ENCODE results near the gene SLC52A1.

DNA sequence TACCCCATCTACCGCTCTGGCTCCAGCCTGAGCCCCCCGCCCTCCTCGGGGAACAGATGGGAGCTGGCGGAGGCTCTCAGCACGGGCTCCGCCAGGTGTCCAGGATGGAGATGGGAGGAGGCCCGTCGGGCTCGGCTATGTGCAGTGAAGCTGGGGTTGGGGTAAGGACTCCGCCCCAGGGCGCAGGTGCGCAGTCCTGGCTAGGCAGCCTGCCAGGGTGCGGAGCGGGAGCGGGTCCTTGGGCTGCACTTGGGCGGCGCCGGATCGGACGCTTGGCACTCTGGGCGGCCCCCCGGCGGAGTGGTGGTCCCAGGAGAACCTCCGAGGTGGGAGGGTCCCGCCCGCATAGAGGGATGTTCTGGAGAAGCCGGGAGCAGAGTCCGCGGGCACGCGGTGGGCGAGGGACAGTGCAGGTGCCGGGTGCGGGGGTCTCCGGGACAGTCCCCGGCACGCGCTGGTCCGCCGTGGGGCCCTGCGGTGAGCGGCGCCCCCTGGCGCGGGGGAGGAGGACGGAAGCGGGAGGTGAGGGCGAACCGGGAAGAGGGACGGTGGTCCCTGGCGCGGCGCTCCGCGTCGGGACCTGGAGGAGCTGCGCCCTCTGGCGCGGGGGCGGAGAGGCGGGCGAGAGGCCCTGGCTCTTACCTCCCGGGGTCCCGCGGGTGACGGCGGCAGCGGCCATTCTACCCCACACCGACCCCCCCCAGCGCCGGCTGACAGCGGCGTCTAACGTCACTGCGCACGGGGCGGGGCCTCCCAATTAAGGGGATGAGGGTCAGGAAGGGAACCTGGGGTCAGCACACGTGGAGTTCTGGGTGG lies 48.1 kb downstream of the SLC52A1 start, which contains the start of gene CAMTA2:
- TF ChIP-seq POLR2A (IDR thresholded peaks at IDR 0.05) = peak in 3 of 4 donors; percentile 27 to 80 (median 70)
- TF ChIP-seq, protein P1, sequence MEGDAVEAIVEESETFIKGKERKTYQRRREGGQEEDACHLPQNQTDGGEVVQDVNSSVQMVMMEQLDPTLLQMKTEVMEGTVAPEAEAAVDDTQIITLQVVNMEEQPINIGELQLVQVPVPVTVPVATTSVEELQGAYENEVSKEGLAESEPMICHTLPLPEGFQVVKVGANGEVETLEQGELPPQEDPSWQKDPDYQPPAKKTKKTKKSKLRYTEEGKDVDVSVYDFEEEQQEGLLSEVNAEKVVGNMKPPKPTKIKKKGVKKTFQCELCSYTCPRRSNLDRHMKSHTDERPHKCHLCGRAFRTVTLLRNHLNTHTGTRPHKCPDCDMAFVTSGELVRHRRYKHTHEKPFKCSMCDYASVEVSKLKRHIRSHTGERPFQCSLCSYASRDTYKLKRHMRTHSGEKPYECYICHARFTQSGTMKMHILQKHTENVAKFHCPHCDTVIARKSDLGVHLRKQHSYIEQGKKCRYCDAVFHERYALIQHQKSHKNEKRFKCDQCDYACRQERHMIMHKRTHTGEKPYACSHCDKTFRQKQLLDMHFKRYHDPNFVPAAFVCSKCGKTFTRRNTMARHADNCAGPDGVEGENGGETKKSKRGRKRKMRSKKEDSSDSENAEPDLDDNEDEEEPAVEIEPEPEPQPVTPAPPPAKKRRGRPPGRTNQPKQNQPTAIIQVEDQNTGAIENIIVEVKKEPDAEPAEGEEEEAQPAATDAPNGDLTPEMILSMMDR (IDR thresholded peaks at IDR 0.05) = peak; percentile 65 to 85 (median 74)

All from esophagus squamous epithelium (tissue), 4 donors.